HEK293T (cell line): ENCODE results near the gene IGSF3.

Source experiments
- CTCF ChIA-PET: fragments of 350-600 bp; formaldehyde crosslinking; extraction: SDS; loops from one replicate; lab custom pipeline; 2021; ENCODE audit warnings: antibody characterized with exemption, inconsistent platforms; lab: Yijun Ruan, JAX
- POLR2A ChIA-PET: fragments of 350-600 bp; formaldehyde crosslinking; extraction: SDS; loops from one replicate; lab custom pipeline; 2020; ENCODE audit warnings: antibody characterized with exemption, inconsistent platforms; lab: Yijun Ruan, JAX
- DNase-seq: peaks from one replicate; pipeline ENCODE4 v3.0.0; 2012; ENCODE audit warnings: mixed read lengths; ENCODE audit errors: extremely low spot score
- ARNT ChIP-seq: fragments of 450-650 bp; IDR thresholded peaks from 2 replicates; pipeline ENCODE4 v1.6.1; 2017; ENCODE audit warnings: mild to moderate bottlenecking
- BHLHE40 ChIP-seq: fragments of 450-650 bp; IDR thresholded peaks from 2 replicates; pipeline ENCODE4 v1.6.1; 2016; ENCODE audit warnings: mild to moderate bottlenecking, moderate library complexity, borderline replicate concordance
- CTBP1 ChIP-seq: fragments of 450-650 bp; IDR thresholded peaks from 2 replicates; pipeline ENCODE4 v1.6.1; 2016; ENCODE audit warnings: borderline replicate concordance
- ELF4 ChIP-seq: fragments of 450-650 bp; IDR thresholded peaks from 2 replicates; pipeline ENCODE4 v1.6.1; 2017; ENCODE audit warnings: antibody characterized with exemption
- FOXA1 ChIP-seq: fragments of 450-650 bp; IDR thresholded peaks from 2 replicates; pipeline ENCODE4 v1.6.1; 2016; ENCODE audit warnings: mild to moderate bottlenecking
- FOXK2 ChIP-seq: fragments of 450-650 bp; IDR thresholded peaks from 2 replicates; pipeline ENCODE4 v1.6.1; 2016; ENCODE audit warnings: mild to moderate bottlenecking
- FOXM1 ChIP-seq: fragments of 450-650 bp; IDR thresholded peaks from 2 replicates; pipeline ENCODE4 v1.6.1; 2017; ENCODE audit warnings: mild to moderate bottlenecking, borderline replicate concordance
- HDGF ChIP-seq: fragments of 450-650 bp; IDR thresholded peaks from 2 replicates; pipeline ENCODE4 v1.6.1; 2017; ENCODE audit warnings: antibody characterized with exemption, borderline replicate concordance
- L3MBTL2 ChIP-seq: fragments of 450-650 bp; conservative IDR thresholded peaks from 2 replicates; pipeline ENCODE4 v1.6.1; 2016; ENCODE audit warnings: mild to moderate bottlenecking
- LEF1 ChIP-seq: fragments of 450-650 bp; IDR thresholded peaks from 2 replicates; pipeline ENCODE4 v1.6.1; 2017; ENCODE audit warnings: mild to moderate bottlenecking, borderline replicate concordance
- NFRKB ChIP-seq: fragments of 450-650 bp; IDR thresholded peaks from 2 replicates; pipeline ENCODE4 v1.6.1; 2016; ENCODE audit warnings: mild to moderate bottlenecking, moderate library complexity
- SP1 ChIP-seq: fragments of 450-650 bp; IDR thresholded peaks from 2 replicates; pipeline ENCODE4 v1.6.1; 2017
- SUZ12 ChIP-seq: fragments of 450-650 bp; IDR thresholded peaks from 2 replicates; pipeline ENCODE4 v1.6.1; 2016; ENCODE audit warnings: mild to moderate bottlenecking
- TARDBP ChIP-seq: fragments of 450-650 bp; IDR thresholded peaks from 2 replicates; pipeline ENCODE4 v1.6.1; 2016
- ZNF384 ChIP-seq: fragments of 450-650 bp; IDR thresholded peaks from 2 replicates; pipeline ENCODE4 v1.6.1; 2016
- TF ChIP-seq, protein P1 (sequence below): fragments of 450-650 bp; IDR thresholded peaks from 2 replicates; pipeline ENCODE4 v1.6.1; 2016

Gene IGSF3

DNA sequence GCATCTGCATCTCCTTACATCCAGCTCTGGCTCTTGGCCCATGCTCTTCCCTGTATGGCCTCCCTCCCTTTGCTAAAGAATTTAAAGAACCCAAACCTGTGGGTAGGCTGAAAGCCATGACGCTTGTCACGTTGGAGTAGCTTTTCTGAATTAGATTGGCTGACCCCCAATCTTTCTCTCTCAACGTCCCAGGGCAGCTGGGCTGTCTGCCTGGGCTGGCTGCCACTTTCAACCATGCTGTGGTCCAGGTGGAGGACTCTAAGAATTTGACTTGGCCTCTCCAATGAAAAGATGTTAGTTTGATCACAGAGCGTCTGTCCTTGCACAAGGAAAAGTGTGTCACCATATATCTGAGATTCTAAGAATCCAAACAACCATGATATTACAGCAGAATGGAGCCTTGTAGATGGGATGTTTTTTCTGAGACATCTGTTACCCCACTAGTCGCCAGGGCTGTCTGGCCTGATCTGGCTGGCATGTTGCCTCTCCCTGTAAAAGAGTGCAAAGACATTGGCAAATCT lies 6.5 kb upstream of the IGSF3 start:
- DNase-seq: no peak
- no peak for TF ChIP-seq FOXM1
- TF ChIP-seq FOXK2: no peak
- no peak for TF ChIP-seq FOXA1
- no peak for TF ChIP-seq HDGF
- TF ChIP-seq BHLHE40: no peak
- no peak for TF ChIP-seq LEF1
- TF ChIP-seq CTBP1: no peak
- no peak for TF ChIP-seq ARNT
- TF ChIP-seq, protein P1, sequence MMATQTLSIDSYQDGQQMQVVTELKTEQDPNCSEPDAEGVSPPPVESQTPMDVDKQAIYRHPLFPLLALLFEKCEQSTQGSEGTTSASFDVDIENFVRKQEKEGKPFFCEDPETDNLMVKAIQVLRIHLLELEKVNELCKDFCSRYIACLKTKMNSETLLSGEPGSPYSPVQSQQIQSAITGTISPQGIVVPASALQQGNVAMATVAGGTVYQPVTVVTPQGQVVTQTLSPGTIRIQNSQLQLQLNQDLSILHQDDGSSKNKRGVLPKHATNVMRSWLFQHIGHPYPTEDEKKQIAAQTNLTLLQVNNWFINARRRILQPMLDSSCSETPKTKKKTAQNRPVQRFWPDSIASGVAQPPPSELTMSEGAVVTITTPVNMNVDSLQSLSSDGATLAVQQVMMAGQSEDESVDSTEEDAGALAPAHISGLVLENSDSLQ: no peak
- TF ChIP-seq L3MBTL2: no peak
- no peak for TF ChIP-seq SUZ12
- no peak for TF ChIP-seq NFRKB
- TF ChIP-seq ZNF384: no peak
- TF ChIP-seq TARDBP: no peak
- TF ChIP-seq SP1: no peak
- TF ChIP-seq ELF4: no peak
- ChIA-PET POLR2A (interaction anchor here (1.2 kb wide), 1 partner anchor 103 kb away, joined by 4 read pairs; the partner anchor contains the start of gene CD58), CTCF (no interaction called here)

DNA sequence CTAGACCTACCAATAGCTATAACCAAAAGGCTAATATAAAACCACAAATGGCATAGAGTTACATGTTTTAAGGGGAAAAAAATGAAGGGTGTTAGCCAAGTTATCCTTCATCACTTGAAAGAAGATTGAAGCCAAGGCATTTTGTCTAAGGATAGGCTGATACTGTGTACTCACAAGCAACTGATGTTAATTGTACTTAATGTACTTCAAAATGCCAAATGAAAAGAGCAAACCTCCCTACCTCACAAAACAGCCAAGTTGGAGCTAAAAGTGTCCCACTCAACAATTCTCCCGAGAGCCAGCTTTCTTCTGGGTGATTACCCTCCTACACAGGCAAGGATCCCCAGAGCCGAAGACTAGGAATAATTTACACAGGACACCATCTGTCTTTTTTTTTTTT lies 4.4 kb upstream of the IGSF3 start:
- CTCF ChIA-PET: interaction anchor here (1.0 to 2.8 kb wide), 6 partner anchors 9 to 98 kb away, joined by 3 to 25 read pairs (median 6); no protein-coding TSS in a partner anchor
- no peak for DNase-seq
- no peak for TF ChIP-seq ARNT
- no peak for TF ChIP-seq TARDBP
- no peak for TF ChIP-seq L3MBTL2
- no peak for TF ChIP-seq ELF4
- no peak for TF ChIP-seq SUZ12
- no peak for TF ChIP-seq SP1
- TF ChIP-seq FOXA1: no peak
- POLR2A ChIA-PET: interaction anchor here (1.0 kb wide), 1 partner anchor 388 kb away, joined by 3 read pairs; the partner anchor contains the start of gene TTF2

DNA sequence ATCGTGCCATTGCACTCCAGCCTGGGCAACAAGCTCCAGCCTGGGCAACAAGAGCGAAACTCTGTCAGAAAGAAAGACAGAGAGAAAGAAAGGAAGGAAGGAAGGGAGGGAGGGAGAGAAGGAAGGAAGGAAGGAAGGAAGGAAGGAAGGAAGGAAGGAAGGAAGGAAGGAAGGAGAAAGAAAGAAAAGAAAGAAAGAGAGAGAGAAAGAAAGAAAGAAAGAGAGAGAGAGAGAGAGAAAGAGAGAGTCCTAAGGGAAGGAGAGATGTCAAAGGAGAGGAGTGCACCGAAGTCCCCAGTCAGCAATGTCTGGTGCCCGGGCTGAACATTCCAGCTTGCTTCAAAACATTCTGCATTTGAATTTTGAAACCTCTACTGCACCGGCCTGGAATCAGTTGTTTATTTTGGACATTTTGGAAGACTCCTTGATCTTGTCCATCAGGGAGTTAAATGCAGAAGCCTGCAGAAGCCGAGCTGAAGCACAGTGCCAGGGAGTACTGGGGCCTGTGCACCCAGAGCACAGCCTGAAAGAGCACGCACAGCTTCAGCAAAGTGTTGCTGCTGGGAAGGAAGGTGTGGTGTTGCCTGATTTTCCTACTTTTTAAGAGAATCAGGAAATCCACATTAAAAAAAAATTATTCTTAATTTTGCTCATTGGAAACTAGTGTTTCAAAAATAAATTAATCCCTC lies 3.7 kb upstream of the IGSF3 start:
- DNase-seq: no peak
- TF ChIP-seq ELF4 (no peak), SP1 (no peak), L3MBTL2 (no peak), ARNT (no peak), TARDBP (no peak), LEF1 (no peak), CTBP1 (no peak), SUZ12 (no peak), ZNF384 (no peak), HDGF (no peak), FOXA1 (no peak), NFRKB (no peak), BHLHE40 (no peak), FOXM1 (no peak), FOXK2 (no peak)
- TF ChIP-seq, protein P1: no peak
- ChIA-PET CTCF (interaction anchor here (0.7 to 2.8 kb wide), 4 partner anchors 11 to 97 kb away, joined by 3 to 25 read pairs (median 6); no protein-coding TSS in a partner anchor), POLR2A (interaction anchor here (1.0 kb wide), 1 partner anchor 388 kb away, joined by 3 read pairs; the partner anchor contains the start of gene TTF2)

DNA sequence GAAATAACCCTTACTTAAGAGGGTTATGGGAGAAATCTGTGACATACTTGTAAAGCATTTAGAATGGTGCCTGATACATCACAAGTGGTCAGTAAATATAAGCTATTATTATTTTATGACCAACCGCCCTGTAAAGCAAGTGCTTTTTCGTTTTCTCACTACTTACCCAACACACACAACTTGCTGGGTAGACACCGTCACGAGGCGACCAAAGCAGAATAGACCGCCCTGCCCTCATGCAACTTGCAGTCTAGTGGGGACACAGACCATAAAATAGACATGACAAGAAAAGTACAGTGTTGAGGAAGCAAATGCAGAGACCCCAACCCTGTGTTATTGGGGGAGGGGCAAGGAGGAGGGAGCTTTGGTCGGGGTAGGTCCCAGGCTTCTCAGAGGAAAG lies 744 bp upstream of the IGSF3 start:
- ChIA-PET POLR2A (no interaction called here), CTCF (interaction anchor here (0.6 to 2.4 kb wide), 2 partner anchors 73 to 209 kb away, joined by 3 to 6 read pairs; no protein-coding TSS in a partner anchor)
- no peak for DNase-seq
- TF ChIP-seq HDGF (no peak), ARNT (no peak), TARDBP (no peak), ELF4 (no peak), SP1 (no peak), FOXK2 (no peak), LEF1 (no peak)
- TF ChIP-seq, protein P1: no peak

DNA sequence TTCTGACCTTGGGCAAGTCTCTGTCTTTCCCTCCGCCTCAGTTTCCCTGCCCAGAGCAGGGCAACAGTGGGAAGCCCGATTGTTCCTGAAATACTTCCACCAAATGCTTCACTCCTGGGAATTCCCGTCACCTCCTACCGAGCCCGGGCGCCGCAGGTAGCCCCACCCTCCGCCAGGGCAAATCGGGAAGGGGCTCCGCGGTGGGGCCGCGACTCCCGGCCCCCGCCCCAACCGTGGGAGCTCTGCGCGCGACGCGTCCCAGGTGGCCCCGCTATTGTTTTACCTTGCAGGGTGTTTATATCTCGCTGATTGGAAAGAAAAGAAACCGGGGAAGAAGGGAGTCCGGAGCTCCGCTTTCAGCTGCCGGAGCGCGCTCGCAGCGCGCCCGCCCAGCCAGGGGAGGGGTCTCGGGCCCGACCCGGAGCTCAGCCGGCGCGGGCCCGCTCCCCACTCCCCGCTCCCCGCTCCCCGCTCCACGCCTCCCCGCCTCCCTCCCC lies 407 bp downstream of the IGSF3 start:
- peak; percentile 47 for DNase-seq
- ChIA-PET CTCF (interaction anchor here (0.6 kb wide), 2 partner anchors 10 to 119 kb away, joined by 3 read pairs; no protein-coding TSS in a partner anchor), POLR2A (interaction anchor here (0.6 to 1.0 kb wide), 3 partner anchors 93 to 393 kb away, joined by 3 to 4 read pairs (median 3); partner anchors contain the start of gene TTF2)
- TF ChIP-seq L3MBTL2 (0 out of 2 replicates have a peak, but pooled peaks have one; percentile 6), TARDBP (no peak), SUZ12 (no peak), BHLHE40 (no peak), HDGF (no peak)
- TF ChIP-seq, protein P1: no peak
